Neuronal stem cell (in vitro differentiated cells): ENCODE results near the gene EIF2B2.
A peak's percentile ranks its signal among the peaks of the same experiment; 100 is the strongest.

Source experiments
- DNase-seq: peaks from one replicate; pipeline ENCODE4 v3.0.0-alpha.2; 2013; ENCODE audit warnings: low spot score
- H2AFZ ChIP-seq: one replicate; pipeline ENCODE4 v1.6.1; 2013; ENCODE audit warnings: mild to moderate bottlenecking, low read length, inconsistent platforms
- H2AK5ac ChIP-seq: 2 replicates; pipeline ENCODE4 v1.6.1; 2013; ENCODE audit warnings: low read depth, mild to moderate bottlenecking, inconsistent platforms, low read length, moderate library complexity, mixed read lengths
- H2BK120ac ChIP-seq: 2 replicates; pipeline ENCODE4 v1.6.1; 2013; ENCODE audit warnings: low read depth, mild to moderate bottlenecking, inconsistent platforms, low read length, moderate library complexity, mixed read lengths
- H2BK12ac ChIP-seq: one replicate; pipeline ENCODE4 v1.6.1; 2013; ENCODE audit warnings: low read length, inconsistent platforms
- H2BK15ac ChIP-seq: 2 replicates; pipeline ENCODE4 v1.6.1; 2013; ENCODE audit warnings: mild to moderate bottlenecking, low read length, inconsistent platforms, mixed read lengths
- H2BK5ac ChIP-seq: one replicate; pipeline ENCODE4 v1.6.1; 2013; ENCODE audit warnings: inconsistent platforms, mild to moderate bottlenecking, low read length, moderate library complexity
- H3K14ac ChIP-seq: one replicate; pipeline ENCODE4 v1.6.1; 2013; ENCODE audit warnings: low read length, inconsistent platforms
- H3K18ac ChIP-seq: 2 replicates; pipeline ENCODE4 v1.6.1; 2013; ENCODE audit warnings: low read length, inconsistent platforms
- H3K23ac ChIP-seq: 2 replicates; pipeline ENCODE4 v1.6.1; 2013; ENCODE audit warnings: low read depth, mild to moderate bottlenecking, mixed read lengths, low read length, inconsistent platforms; ENCODE audit not compliant: poor library complexity
- H3K27ac ChIP-seq: replicated peaks from 3 replicates; pipeline ENCODE4 v1.5.1; 2013; ENCODE audit warnings: low read length, inconsistent platforms
- H3K27me3 ChIP-seq, 3 experiments: 2 replicates each; pipeline ENCODE4 v1.6.1; 2013; ENCODE audit warnings: low read length in 3 of 3, mild to moderate bottlenecking in 2 of 3, inconsistent platforms in 1 of 3, low read depth in 1 of 3, mixed read lengths in 1 of 3, moderate library complexity in 1 of 3; ENCODE audit not compliant: control insufficient read depth in 3 of 3, insufficient read depth in 3 of 3
- H3K36me3 ChIP-seq, 2 donors: replicated peaks in 1 of 2; 2 replicates each; pipeline ENCODE4 v1.6.1; 2013; ENCODE audit warnings: low read length in 2 of 2; ENCODE audit not compliant: control insufficient read depth in 2 of 2, insufficient read depth in 2 of 2
- H3K4ac ChIP-seq: 2 replicates; pipeline ENCODE4 v1.6.1; 2013; ENCODE audit warnings: inconsistent platforms, mild to moderate bottlenecking, low read length, moderate library complexity
- H3K4me1 ChIP-seq, 2 donors: 1 replicate in 1 of 2; 2 replicates in 1 of 2; pipeline ENCODE4 v1.6.1; 2013; ENCODE audit warnings: low read length in 2 of 2, low read depth in 1 of 2; ENCODE audit not compliant: control insufficient read depth in 2 of 2, insufficient read depth in 1 of 2
- H3K4me2 ChIP-seq: one replicate; pipeline ENCODE4 v1.6.1; 2013; ENCODE audit warnings: mild to moderate bottlenecking, low read length, inconsistent platforms; ENCODE audit not compliant: insufficient read depth, poor library complexity, severe bottlenecking
- H3K4me3 ChIP-seq, 2 donors: 2 replicates each; pipeline ENCODE4 v1.5.1; 2013; ENCODE audit warnings: low read length in 2 of 2, mild to moderate bottlenecking in 2 of 2, inconsistent platforms in 1 of 2, moderate library complexity in 1 of 2
- H3K79me1 ChIP-seq: one replicate; pipeline ENCODE4 v1.6.1; 2013; ENCODE audit warnings: low read depth, mild to moderate bottlenecking, inconsistent platforms, low read length, moderate library complexity
- H3K9ac ChIP-seq: one replicate; pipeline ENCODE4 v1.6.1; 2013; ENCODE audit warnings: mild to moderate bottlenecking, low read depth, low read length, inconsistent platforms; ENCODE audit not compliant: poor library complexity
- H3K9me3 ChIP-seq, 2 donors: replicated peaks in 1 of 2; 2 replicates each; pipeline versions ENCODE3 to v1.6.1; 2013; ENCODE audit warnings: low read length in 2 of 2, mild to moderate bottlenecking in 2 of 2, inconsistent platforms in 1 of 2, low read depth in 1 of 2, mixed read lengths in 1 of 2, moderate library complexity in 1 of 2; ENCODE audit not compliant: control insufficient read depth in 2 of 2, insufficient read depth in 1 of 2
- H4K8ac ChIP-seq: one replicate; pipeline ENCODE4 v1.6.1; 2013; ENCODE audit warnings: low read depth, mild to moderate bottlenecking, inconsistent platforms, low read length, moderate library complexity
- H4K91ac ChIP-seq: one replicate; pipeline ENCODE4 v1.6.1; 2013; ENCODE audit warnings: low read length, low read depth, mild to moderate bottlenecking, inconsistent platforms; ENCODE audit not compliant: poor library complexity
- WGBS, 2 donors: extraction: QIAGEN DNeasy Blood & Tissue Kit; methylation state at CpG; one replicate each; pipeline ENCODE4 v1.1.7; 2013; ENCODE audit warnings: missing lambda C conversion rate in 2 of 2, mixed read lengths in 1 of 2; ENCODE audit not compliant: insufficient read length in 2 of 2, insufficient replicate concordance in 1 of 2; ENCODE audit errors: extremely low coverage in 2 of 2; 5-methylcytosine and 5-hydroxymethylcytosine counted together

Gene EIF2B2

GRCh38 chr14:74977164-74977900 is 25.4 kb upstream of the EIF2B2 start:
- H4K91ac ChIP-seq: no peak overlapping the region
- H2AK5ac ChIP-seq: no peak overlapping the region
- H2BK15ac ChIP-seq: no peak overlapping the region
- no peak overlapping the region for H3K4ac ChIP-seq
- no peak overlapping the region for H3K4me2 ChIP-seq
- no peak for DNase-seq
- H3K4me1 ChIP-seq: peaks cover 44 to 80% of the 10 kb centered on the region in 2 donors
- no peak overlapping the region for H2BK12ac ChIP-seq
- no peak overlapping the region for H4K8ac ChIP-seq
- no peak overlapping the region for H2BK5ac ChIP-seq
- no CpG with 5 or more reads among the region's 12 CpGs for whole genome bisulfite sequencing, 2 donors
- no peak overlapping the region for H2BK120ac ChIP-seq
- H3K36me3 ChIP-seq: no peaks in the 10 kb centered on the region
- no peaks in the 10 kb centered on the region for H3K27me3 ChIP-seq
- H3K4me3 ChIP-seq: no peak overlapping the region
- no peak overlapping the region for H3K9ac ChIP-seq
- peaks cover 0 to 2% of the 10 kb centered on the region in 2 donors for H3K9me3 ChIP-seq
- no peak overlapping the region for H3K27ac ChIP-seq
- H2AFZ ChIP-seq: no peak overlapping the region
- H3K79me1 ChIP-seq: no peaks in the 10 kb centered on the region
- H3K23ac ChIP-seq: no peak overlapping the region
- peak overlapping the region; percentile 72 for H3K18ac ChIP-seq
- H3K14ac ChIP-seq: peak overlapping the region; percentile 25

DNA sequence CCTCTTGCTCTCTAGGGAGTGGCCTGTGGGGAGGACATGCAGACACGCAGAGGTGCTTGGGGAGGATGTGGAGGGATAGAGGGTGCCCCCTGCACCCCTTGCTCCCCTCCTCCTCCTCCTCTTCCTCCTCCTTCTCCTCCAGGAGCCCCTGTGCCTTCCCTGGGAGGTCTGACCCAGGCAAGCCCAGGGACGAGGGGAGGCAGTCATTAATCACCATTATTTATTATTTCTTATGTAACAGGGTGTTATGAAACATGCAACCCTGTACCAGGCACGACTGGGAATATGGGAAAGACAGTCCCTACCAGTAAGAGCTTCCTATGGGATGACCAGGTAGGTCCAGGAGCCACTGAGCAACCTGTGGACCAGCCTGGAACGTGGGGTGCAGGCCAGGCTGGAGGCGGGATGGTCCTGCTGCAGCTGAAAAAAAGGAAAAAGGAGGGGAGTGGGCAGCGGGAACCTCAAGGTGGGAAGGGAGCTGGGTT is 24.8 kb upstream of the EIF2B2 start:
- H3K4me2 ChIP-seq: no peak overlapping the region
- no peaks in the 10 kb centered on the region for H3K36me3 ChIP-seq
- WGBS, 2 donors: no CpG with 5 or more reads among the region's 6 CpGs
- no peak overlapping the region for H3K4me3 ChIP-seq
- H3K9me3 ChIP-seq: peaks cover 0 to 2% of the 10 kb centered on the region in 2 donors
- H3K18ac ChIP-seq: peak overlapping the region; percentile 72
- H3K27me3 ChIP-seq: no peaks in the 10 kb centered on the region
- no peak overlapping the region for H2BK5ac ChIP-seq
- peak overlapping the region; percentile 25 for H3K14ac ChIP-seq
- H3K4ac ChIP-seq: no peak overlapping the region
- H2BK12ac ChIP-seq: no peak overlapping the region
- no peak overlapping the region for H3K27ac ChIP-seq
- no peak overlapping the region for H4K8ac ChIP-seq
- peaks cover 44 to 76% of the 10 kb centered on the region in 2 donors for H3K4me1 ChIP-seq
- no peak overlapping the region for H4K91ac ChIP-seq
- no peak overlapping the region for H2BK120ac ChIP-seq
- H2AFZ ChIP-seq: no peak overlapping the region
- no peak overlapping the region for H2BK15ac ChIP-seq
- no peak overlapping the region for H3K23ac ChIP-seq
- no peak for DNase-seq
- H3K9ac ChIP-seq: peak overlapping the region; percentile 36
- peak overlapping the region; percentile 14 for H2AK5ac ChIP-seq
- no peaks in the 10 kb centered on the region for H3K79me1 ChIP-seq

DNA sequence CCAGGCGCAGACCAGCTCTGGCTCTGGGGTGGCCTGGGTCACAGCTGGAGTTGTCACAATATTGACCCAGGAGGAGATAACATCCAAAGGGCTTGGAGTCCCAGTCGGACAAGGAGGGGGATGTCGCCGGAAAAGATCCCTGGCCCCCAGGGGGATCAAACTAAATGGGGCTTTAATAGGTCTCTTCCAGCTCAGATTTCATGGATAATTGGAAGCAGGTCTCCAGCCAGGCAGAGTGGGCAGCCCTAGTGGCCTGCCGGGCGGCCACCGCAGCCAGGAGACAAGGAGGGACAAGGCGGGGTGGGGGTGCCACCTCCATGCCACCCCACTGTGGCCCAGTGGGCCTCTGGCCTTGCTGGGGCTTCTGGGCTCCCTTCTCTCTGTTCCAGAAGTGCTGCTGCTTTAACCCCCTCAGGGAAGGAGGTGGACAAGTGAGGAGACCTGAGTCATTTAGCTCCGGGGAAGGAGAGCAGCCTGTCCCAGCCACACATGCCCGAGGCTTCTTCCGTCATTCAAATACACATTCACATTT is 24.2 kb upstream of the EIF2B2 start:
- no CpG with 5 or more reads among the region's 11 CpGs for WGBS, 2 donors

DNA sequence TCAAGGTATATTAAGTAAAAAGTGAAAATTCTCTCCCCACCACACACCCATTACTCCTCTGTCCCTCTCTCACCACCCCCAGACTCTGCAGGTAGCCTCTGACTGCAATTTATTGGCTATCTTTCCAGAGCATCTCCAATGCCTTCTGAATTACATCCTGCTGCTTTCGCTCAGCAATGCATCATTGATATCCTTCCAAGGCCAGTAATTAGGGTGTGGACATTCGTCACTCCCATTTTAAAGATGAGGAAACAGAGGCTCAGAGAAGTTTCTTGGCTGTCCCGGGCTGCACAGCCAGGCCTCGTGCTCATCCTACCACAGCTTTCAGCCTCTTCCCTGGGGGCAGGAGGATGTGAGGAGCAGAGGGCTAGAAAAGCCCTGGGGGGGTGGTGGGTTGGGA is 23.7 kb upstream of the EIF2B2 start:
- Histone ChIP-seq H2BK120ac (no peak overlapping the region), H3K4me1 (peaks cover 40 to 65% of the 10 kb centered on the region in 2 donors), H3K9me3 (peaks cover 0 to 2% of the 10 kb centered on the region in 2 donors), H4K91ac (no peak overlapping the region), H3K27ac (no peak overlapping the region), H2BK12ac (no peak overlapping the region), H3K4me2 (no peak overlapping the region), H3K4me3 (no peak overlapping the region), H3K79me1 (no peaks in the 10 kb centered on the region), H3K23ac (no peak overlapping the region), H3K18ac (no peak overlapping the region), H2BK15ac (no peak overlapping the region), H3K36me3 (no peaks in the 10 kb centered on the region), H2AK5ac (no peak overlapping the region), H4K8ac (no peak overlapping the region), H3K27me3 (no peaks in the 10 kb centered on the region), H2BK5ac (no peak overlapping the region), H2AFZ (peak overlapping the region; percentile 99), H3K14ac (no peak overlapping the region), H3K4ac (no peak overlapping the region), H3K9ac (no peak overlapping the region)
- WGBS, 2 donors: no CpG with 5 or more reads among the region's 4 CpGs
- DNase-seq: no peak

More for the DNA sequence above, 24.2 kb upstream of the EIF2B2 start:
- Histone ChIP-seq H3K27ac (no peak overlapping the region), H4K8ac (no peak overlapping the region), H2AK5ac (peak overlapping the region; percentile 14), H3K27me3 (no peaks in the 10 kb centered on the region), H2BK12ac (no peak overlapping the region), H3K9me3 (peaks cover 0 to 2% of the 10 kb centered on the region in 2 donors), H3K4me1 (peaks cover 43 to 71% of the 10 kb centered on the region in 2 donors), H3K18ac (peak overlapping the region; percentile 22), H3K36me3 (no peaks in the 10 kb centered on the region), H3K4me3 (no peak overlapping the region), H3K9ac (no peak overlapping the region), H3K14ac (no peak overlapping the region), H2BK15ac (no peak overlapping the region), H3K79me1 (no peaks in the 10 kb centered on the region), H2BK120ac (no peak overlapping the region), H3K4me2 (no peak overlapping the region), H3K23ac (no peak overlapping the region), H2BK5ac (no peak overlapping the region), H4K91ac (no peak overlapping the region), H2AFZ (peak overlapping the region; percentile 51), H3K4ac (no peak overlapping the region)
- no peak for DNase-seq
